HG02840 (cell line): Measurements from ENCODE around the gene KCNMB1.

Experiments used
- ATAC-seq: cut with Tn5 transposase; IDR thresholded peaks from one replicate; pipeline ENCODE4 v1.9.1; 2021; ENCODE audit warnings: mild to moderate bottlenecking, moderate library complexity, moderate number of reproducible peaks; ENCODE audit not compliant: unreplicated experiment, low FRiP score

KCNMB1 gene

GRCh38 chr5:170388818-170389549, at the start of gene KCNMB1:
Gene KCNMB1 (minus strand): TSS chr5:170389367. CDS start chr5:170385447, 3,920 bp downstream.
- no peak for ATAC-seq

GRCh38 chr5:170438581-170438980, 49.4 kb upstream of the KCNMB1 start:
- ATAC-seq = no peak

GRCh38 chr5:170437621-170438375, 48.6 kb upstream of the KCNMB1 start:
- ATAC-seq = no peak

GRCh38 chr5:170436335-170436734, 47.2 kb upstream of the KCNMB1 start:
- ATAC-seq = no peak

- ATAC-seq = no peak
These were observed 45.9 kb upstream of the KCNMB1 start for GRCh38 chr5:170434966-170435605.

GRCh38 chr5:170432669-170433068, 43.5 kb upstream of the KCNMB1 start:
- ATAC-seq = no peak

GRCh38 chr5:170431571-170431970, 42.4 kb upstream of the KCNMB1 start:
- no peak for ATAC-seq

- no peak for ATAC-seq
These were observed 41.8 kb upstream of the KCNMB1 start for GRCh38 chr5:170430866-170431437.

- no peak for ATAC-seq
These were observed 41.1 kb upstream of the KCNMB1 start for GRCh38 chr5:170430256-170430655.

- ATAC-seq = no peak
These were observed 39.8 kb upstream of the KCNMB1 start for GRCh38 chr5:170429014-170429413.

- ATAC-seq = no peak
These were observed 38.6 kb upstream of the KCNMB1 start for GRCh38 chr5:170427672-170428236.

- ATAC-seq = no peak
These were observed 37.6 kb upstream of the KCNMB1 start for GRCh38 chr5:170426786-170427185.

- ATAC-seq = no peak
These were observed 37.1 kb upstream of the KCNMB1 start for GRCh38 chr5:170426149-170426767.

- ATAC-seq = no peak
These were observed 36.6 kb upstream of the KCNMB1 start for GRCh38 chr5:170425731-170426130.

- no peak for ATAC-seq
These were observed 35.5 kb upstream of the KCNMB1 start for GRCh38 chr5:170424629-170425028.

GRCh38 chr5:170423692-170424091, 34.5 kb upstream of the KCNMB1 start:
- no peak for ATAC-seq

- ATAC-seq = no peak
These were observed 32.7 kb upstream of the KCNMB1 start for GRCh38 chr5:170421826-170422225.

GRCh38 chr5:170420806-170421412, 31.7 kb upstream of the KCNMB1 start:
- no peak for ATAC-seq

- ATAC-seq = no peak
These were observed 30.5 kb upstream of the KCNMB1 start for GRCh38 chr5:170419643-170420042.

GRCh38 chr5:170418736-170419135, 29.6 kb upstream of the KCNMB1 start:
- no peak for ATAC-seq
